B cell (primary cell): ENCODE results near the gene FUT7. TPM values are rescaled to one million over a fixed set of nuclear protein-coding genes. Genes with fewer than 3 reads are reported as not detected.

Experiments
- ATAC-seq: fragments of 200-7000 bp; cut with Tn5 transposase; one replicate; pipeline ENCODE4 v1.10.0; 2021; ENCODE audit warnings: low read depth, mild to moderate bottlenecking, moderate number of reproducible peaks, moderate library complexity
- CTCF ChIA-PET: fragments of 350-600 bp; sonication (Branson Sonifier 250); formaldehyde crosslinking; loops from one replicate; lab custom pipeline; 2021; ENCODE audit warnings: antibody characterized with exemption, inconsistent platforms; lab: Charles Lee
- POLR2A ChIA-PET: fragments of 350-600 bp; sonication (Branson Sonifier 250); formaldehyde crosslinking; loops from one replicate; lab custom pipeline; 2021; ENCODE audit warnings: antibody characterized with exemption; lab: Charles Lee
- DNase-seq: peaks from one replicate; pipeline ENCODE4 v3.0.0; 2013
- H2AFZ ChIP-seq: 2 replicates; pipeline ENCODE4 v1.6.1; 2012; ENCODE audit warnings: mild to moderate bottlenecking, low read depth, low read length; ENCODE audit not compliant: insufficient read depth, poor library complexity, severe bottlenecking
- H3K27ac ChIP-seq, 2 donors: 1 replicate in 1 of 2; 2 replicates in 1 of 2; pipeline ENCODE4 v1.5.1; 2012 to 2013; ENCODE audit warnings: low read length in 2 of 2, mild to moderate bottlenecking in 2 of 2, moderate library complexity in 1 of 2
- H3K27me3 ChIP-seq, 4 experiments: fragments of 200-600 bp in 1 of 4; sonication (generic) in 1 of 4; replicated peaks in 1 of 4; 1 replicate in 2 of 4; 2 replicates in 2 of 4; pipeline versions ENCODE4 v1.6.1 to v1.7.0; 2013 to 2016; ENCODE audit warnings: low read length in 3 of 4, mild to moderate bottlenecking in 2 of 4, mixed read lengths in 1 of 4, moderate library complexity in 1 of 4; ENCODE audit not compliant: insufficient read depth in 4 of 4, control insufficient read depth in 3 of 4; ENCODE audit errors: control extremely low read depth in 1 of 4
- H3K36me3 ChIP-seq, 2 experiments: replicated peaks in 1 of 2; 1 replicate in 1 of 2; 2 replicates in 1 of 2; pipeline versions ENCODE4 v1.6.1 to v1.7.1; 2013; ENCODE audit warnings: low read length in 1 of 2; ENCODE audit not compliant: insufficient read depth in 2 of 2, control insufficient read depth in 1 of 2; ENCODE audit errors: control extremely low read depth in 1 of 2, extremely low read depth in 1 of 2
- H3K4me1 ChIP-seq, 2 donors: fragments of 200-600 bp in 1 of 2; sonication (generic) in 1 of 2; 1 replicate in 1 of 2; 2 replicates in 1 of 2; pipeline versions ENCODE4 v1.5.1 to v1.6.1; 2013 to 2017; ENCODE audit warnings: low read length in 2 of 2; ENCODE audit not compliant: control insufficient read depth in 2 of 2, insufficient read depth in 2 of 2
- H3K4me2 ChIP-seq: replicated peaks from 2 replicates; pipeline ENCODE3; 2012; ENCODE audit warnings: mild to moderate bottlenecking, low read depth, low read length; ENCODE audit not compliant: poor library complexity, severe bottlenecking
- H3K4me3 ChIP-seq, 5 experiments: fragments of 200-600 bp in 1 of 5; sonication (generic) in 1 of 5; 1 replicate in 3 of 5; 2 replicates in 2 of 5; pipeline versions ENCODE4 v1.5.1 to v1.7.0; 2011 to 2016; ENCODE audit warnings: low read length in 4 of 5, mild to moderate bottlenecking in 4 of 5, low read depth in 2 of 5, control low read depth in 1 of 5, moderate library complexity in 1 of 5; ENCODE audit not compliant: insufficient read depth in 1 of 5; ENCODE audit errors: control extremely low read depth in 1 of 5, extremely low read depth in 1 of 5
- H3K79me2 ChIP-seq: fragments of 200-600 bp; sonication (generic); one replicate; pipeline ENCODE4 v1.6.0; 2016; ENCODE audit warnings: low read length; ENCODE audit not compliant: control insufficient read depth, insufficient read depth
- H3K9ac ChIP-seq: fragments of 200-600 bp; sonication (generic); 2 replicates; pipeline ENCODE4 v1.6.1; 2017; ENCODE audit warnings: mild to moderate bottlenecking, low read length, moderate library complexity
- H3K9me3 ChIP-seq, 3 donors: one replicate each; pipeline versions ENCODE4 v1.6.1 to v1.7.1; 2013; ENCODE audit warnings: low read length in 2 of 3; ENCODE audit not compliant: control insufficient read depth in 2 of 3, insufficient read depth in 1 of 3; ENCODE audit errors: control extremely low read depth in 1 of 3
- H4K20me1 ChIP-seq: 2 replicates; pipeline ENCODE4 v1.6.0; 2012; ENCODE audit warnings: mild to moderate bottlenecking, low read length; ENCODE audit not compliant: insufficient read depth, control insufficient read depth, poor library complexity, severe bottlenecking
- H3K27ac Mint-ChIP-seq: one replicate; pipeline ENCODE4 v1.8.0; 2021; ENCODE audit warnings: mixed read lengths
- H3K27me3 Mint-ChIP-seq: one replicate; pipeline ENCODE4 v1.8.0; 2021; ENCODE audit warnings: mixed read lengths
- H3K4me1 Mint-ChIP-seq: one replicate; pipeline ENCODE4 v1.8.0; 2021; ENCODE audit warnings: mixed read lengths
- H3K4me3 Mint-ChIP-seq: one replicate; pipeline ENCODE4 v1.8.0; 2021; ENCODE audit warnings: mixed read lengths
- H3K9me3 Mint-ChIP-seq: one replicate; pipeline ENCODE4 v1.8.0; 2022; ENCODE audit warnings: mixed read lengths; ENCODE audit not compliant: insufficient read depth
- CTCF ChIP-seq: fragments of 200-600 bp; IDR thresholded peaks from one replicate; pipeline ENCODE4 v1.8.0; 2022; ENCODE audit warnings: antibody characterized with exemption, mild to moderate bottlenecking
- EZH2 ChIP-seq: IDR thresholded peaks from 2 replicates; pipeline ENCODE4 v1.6.1; 2012; ENCODE audit warnings: borderline replicate concordance, low read depth, mild to moderate bottlenecking, moderate library complexity, low read length; ENCODE audit not compliant: insufficient read depth, poor library complexity, severe bottlenecking
- WGBS: methylation state at CpG from one replicate; pipeline ENCODE4 v1.1.5; 2013; ENCODE audit warnings: missing lambda C conversion rate; ENCODE audit not compliant: insufficient coverage; 5-methylcytosine and 5-hydroxymethylcytosine counted together
- intact Hi-C: fragments of 100-400 bp; cut with micrococcal nuclease; formaldehyde crosslinking; loops from one replicate; pipeline ENCODE4 v1.10.0; 2022
- polyA plus RNA-seq: library from polyadenylated mRNA; depleted of rRNA; stranded (reverse); fragments of >200 nt; gene quantifications from 2 replicates; pipeline ENCODE4 v1.2.3, GENCODE V29; 2012
- total RNA-seq, 2 donors: library from RNA; stranded (reverse); fragments of 120-200 nt in 1 of 2; gene quantifications; 1 replicate in 1 of 2; 2 replicates in 1 of 2; pipeline versions ENCODE4 v1.2.3 to v1.2.4, GENCODE V29; 2013 to 2022

Gene FUT7
- total and polyA plus RNA-seq, 2 donors (not counting 1 experiment from before 2014, with no cell fraction given), result 7.3 to 8.2 TPM

- H3K27ac Mint-ChIP-seq, result peak overlapping the region; percentile 78
- WGBS, result 90% methylated on average over 10 of the region's 10 CpGs
Measured at GRCh38 chr9:136990242-136990911, 41.5 kb downstream of the FUT7 start.

More at GRCh38 chr9:136990242-136990911, 41.5 kb downstream of the FUT7 start:
- Mint-ChIP-seq H3K4me1 (peaks cover 19% of the 10 kb centered on the region), H3K4me3 (peak overlapping the region; percentile 86), H3K9me3 (no peaks in the 10 kb centered on the region), H3K27me3 (peaks cover 13% of the 10 kb centered on the region)
- DNase-seq (no peak), ATAC-seq (no peak)
- no peak overlapping the region for H3K4me2 ChIP-seq
- TF ChIP-seq EZH2 (no peak), CTCF (no peak)
- intact Hi-C loops, result loop anchor here (5.0 kb wide), 1 partner anchor 508 kb away; the partner anchor contains the start of gene SEC16A
- ChIA-PET CTCF (interaction anchor here (2.1 to 2.3 kb wide), 2 partner anchors 11 to 35 kb away, joined by 6 to 9 read pairs; no protein-coding TSS in a partner anchor), POLR2A (no interaction called here)
- H3K9me3 ChIP-seq, result peaks cover 0 to 6% (median 0%) of the 10 kb centered on the region in 3 donors
- H3K9ac ChIP-seq, result no peak overlapping the region
- H3K4me3 ChIP-seq, result no peak overlapping the region
- H3K27me3 ChIP-seq, result peaks cover 0 to 15% (median under 1%) of the 10 kb centered on the region in 4 experiments
- H2AFZ ChIP-seq, result no peak overlapping the region
- peaks cover 17% of the 10 kb centered on the region for H4K20me1 ChIP-seq
- H3K79me2 ChIP-seq, result peaks cover 10% of the 10 kb centered on the region
- H3K27ac ChIP-seq, result no peak overlapping the region
- peaks cover 0 to 6% of the 10 kb centered on the region in 2 experiments for H3K36me3 ChIP-seq
- peaks cover 15 to 23% of the 10 kb centered on the region in 2 donors for H3K4me1 ChIP-seq
